Mesothelial cell of epicardium (in vitro differentiated cells): ENCODE data around the gene GRK5. TPM values are rescaled to one million over a fixed set of nuclear protein-coding genes. Genes with fewer than 3 reads are reported as not detected.

Experiments used
- DNase-seq, 2 experiments: peaks; one replicate each; pipeline ENCODE4 v3.0.0; 2021; ENCODE audit warnings: low spot score in 2 of 2; ENCODE audit not compliant: unreplicated experiment in 2 of 2
- H3K27ac Mint-ChIP-seq: 2 replicates; pipeline ENCODE4 v1.8.0; 2021; ENCODE audit warnings: mixed read lengths
- H3K27me3 Mint-ChIP-seq: 2 replicates; pipeline ENCODE4 v1.8.0; 2021; ENCODE audit warnings: low read depth, mixed read lengths
- H3K36me3 Mint-ChIP-seq: 2 replicates; pipeline ENCODE4 v1.8.0; 2021; ENCODE audit warnings: mixed read lengths
- H3K4me1 Mint-ChIP-seq: 2 replicates; pipeline ENCODE4 v1.8.0; 2021; ENCODE audit warnings: mixed read lengths
- H3K4me3 Mint-ChIP-seq: 2 replicates; pipeline ENCODE4 v1.8.0; 2021; ENCODE audit warnings: mild to moderate bottlenecking, moderate library complexity, mixed read lengths
- H3K9me3 Mint-ChIP-seq: 2 replicates; pipeline ENCODE4 v1.8.0; 2021; ENCODE audit warnings: mixed read lengths
- CTCF ChIP-seq: fragments of 200-600 bp; sonication (generic); IDR thresholded peaks from one replicate; pipeline ENCODE4 v1.5.0; 2021; ENCODE audit warnings: antibody characterized with exemption; ENCODE audit not compliant: unreplicated experiment
- total RNA-seq: library from RNA; stranded (reverse); gene quantifications from 3 replicates; pipeline ENCODE4 v1.2.1, GENCODE V29; 2021

GRK5 gene
- total RNA-seq, 1 donor from 2014 or later: 14.5 TPM

DNA sequence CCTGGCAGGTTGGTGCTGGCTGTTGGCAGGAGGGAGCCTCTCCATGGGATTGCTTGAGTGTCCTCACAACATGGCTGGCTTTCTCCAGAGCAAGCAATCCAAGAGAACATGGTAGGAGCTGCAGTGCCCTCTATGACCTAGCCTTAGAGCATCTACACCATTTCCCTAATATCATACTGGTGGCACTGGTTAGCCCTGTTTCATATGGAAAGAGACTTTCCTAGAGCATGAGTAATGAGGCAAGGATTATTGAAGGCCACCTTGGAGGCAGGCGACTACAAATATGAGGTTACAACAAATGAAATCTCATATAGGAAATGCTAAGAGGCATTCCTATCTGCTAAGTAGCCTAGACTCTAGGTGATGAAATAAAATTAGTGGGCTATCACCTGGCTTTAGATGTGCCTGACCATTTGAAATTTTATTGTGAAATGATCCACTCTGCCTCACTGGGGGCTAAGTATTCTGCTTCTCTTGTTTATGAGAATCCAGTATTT, 181.5 kb downstream of the GRK5 start:
- H3K4me1 Mint-ChIP-seq: peaks cover 9% of the 10 kb centered on the region
- peaks cover 2% of the 10 kb centered on the region for H3K36me3 Mint-ChIP-seq
- no peaks in the 10 kb centered on the region for H3K27me3 Mint-ChIP-seq
- H3K4me3 Mint-ChIP-seq: no peak overlapping the region
- no peak for TF ChIP-seq CTCF
- peaks cover 4% of the 10 kb centered on the region for H3K9me3 Mint-ChIP-seq
- no peak for DNase-seq
- no peak overlapping the region for H3K27ac Mint-ChIP-seq

DNA sequence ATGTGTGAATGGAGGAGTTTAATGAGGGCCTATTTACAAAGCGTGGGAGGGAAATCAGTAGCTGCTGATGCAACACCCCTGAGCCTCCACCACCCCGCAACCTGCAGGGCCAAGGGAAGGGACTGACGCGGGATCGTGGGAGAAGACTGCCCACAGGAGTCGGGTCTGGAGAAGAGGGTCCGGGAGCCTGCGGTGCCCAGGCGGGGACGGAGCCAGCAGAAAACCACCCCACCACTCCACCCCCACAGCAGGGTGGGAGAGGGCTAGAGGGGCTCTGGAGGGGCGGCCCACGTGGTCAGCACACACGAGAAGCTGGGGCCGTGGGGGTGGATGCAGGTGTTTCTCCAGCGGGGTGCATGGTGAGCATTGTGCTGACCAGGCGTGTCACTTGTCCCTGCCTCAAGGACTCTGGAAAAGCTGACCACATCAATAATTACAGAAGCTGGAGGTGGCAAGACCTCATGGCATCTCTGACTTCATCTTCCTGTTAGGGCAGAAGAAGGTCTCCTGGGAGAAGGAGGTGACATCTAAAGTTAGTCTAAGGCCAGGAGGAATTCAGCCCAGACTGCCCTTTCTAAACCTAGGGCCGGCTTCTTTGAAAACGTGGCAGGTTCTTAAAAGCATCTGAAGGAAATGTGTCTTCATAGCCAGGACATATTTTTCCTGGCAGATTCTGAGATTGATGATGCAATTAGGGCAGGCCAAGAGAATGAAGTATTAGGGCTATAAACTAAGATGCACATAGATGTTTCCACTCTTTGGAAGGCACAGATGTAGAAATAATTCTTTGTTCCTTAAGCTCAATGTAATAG, 184.3 kb downstream of the GRK5 start:
- Mint-ChIP-seq H3K4me3 (no peak overlapping the region), H3K9me3 (no peaks in the 10 kb centered on the region), H3K27me3 (no peaks in the 10 kb centered on the region), H3K4me1 (peaks cover 11% of the 10 kb centered on the region), H3K36me3 (peaks cover 1% of the 10 kb centered on the region), H3K27ac (no peak overlapping the region)
- no peak for DNase-seq
- no peak for TF ChIP-seq CTCF

DNA sequence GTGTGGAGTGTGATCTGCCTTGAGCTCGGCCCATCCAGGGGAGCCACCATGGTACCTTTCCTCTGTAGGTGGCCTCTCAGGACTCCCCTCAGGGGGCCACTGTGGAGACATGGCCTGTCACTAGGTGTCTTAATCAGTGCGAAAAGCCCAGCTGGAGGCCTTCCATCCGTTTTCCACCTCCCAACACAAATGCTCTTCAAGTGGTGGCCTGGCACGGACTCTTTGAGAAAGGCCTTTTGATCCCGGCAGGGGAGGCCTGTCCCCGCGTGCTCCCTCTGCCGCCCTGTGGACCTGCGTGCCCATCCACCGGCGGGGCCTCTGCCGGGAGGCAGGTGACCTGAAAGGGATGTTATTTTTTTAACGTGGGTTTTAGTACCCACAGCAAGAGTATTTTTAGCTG, 185.6 kb downstream of the GRK5 start:
- Mint-ChIP-seq H3K9me3 (no peaks in the 10 kb centered on the region), H3K27me3 (no peaks in the 10 kb centered on the region), H3K36me3 (peaks cover 2% of the 10 kb centered on the region), H3K4me1 (peaks cover 11% of the 10 kb centered on the region), H3K27ac (no peak overlapping the region), H3K4me3 (no peak overlapping the region)
- no peak for DNase-seq
- no peak for TF ChIP-seq CTCF

- Mint-ChIP-seq H3K36me3 (peaks cover 2% of the 10 kb centered on the region), H3K9me3 (no peaks in the 10 kb centered on the region), H3K27ac (no peak overlapping the region), H3K27me3 (no peaks in the 10 kb centered on the region), H3K4me3 (no peak overlapping the region), H3K4me1 (peaks cover 11% of the 10 kb centered on the region)
- no peak for TF ChIP-seq CTCF
- DNase-seq: no peak
Measured at GRCh38 chr10:119393421-119393820, 186.1 kb downstream of the GRK5 start.

GRCh38 chr10:119393845-119394244, 186.5 kb downstream of the GRK5 start:
- Mint-ChIP-seq H3K4me1 (peaks cover 14% of the 10 kb centered on the region), H3K27ac (no peak overlapping the region), H3K36me3 (peaks cover 2% of the 10 kb centered on the region), H3K27me3 (no peaks in the 10 kb centered on the region), H3K9me3 (no peaks in the 10 kb centered on the region), H3K4me3 (no peak overlapping the region)
- DNase-seq: no peak
- TF ChIP-seq CTCF: no peak
